ENCODE data around the gene FOXA3.

DNA sequence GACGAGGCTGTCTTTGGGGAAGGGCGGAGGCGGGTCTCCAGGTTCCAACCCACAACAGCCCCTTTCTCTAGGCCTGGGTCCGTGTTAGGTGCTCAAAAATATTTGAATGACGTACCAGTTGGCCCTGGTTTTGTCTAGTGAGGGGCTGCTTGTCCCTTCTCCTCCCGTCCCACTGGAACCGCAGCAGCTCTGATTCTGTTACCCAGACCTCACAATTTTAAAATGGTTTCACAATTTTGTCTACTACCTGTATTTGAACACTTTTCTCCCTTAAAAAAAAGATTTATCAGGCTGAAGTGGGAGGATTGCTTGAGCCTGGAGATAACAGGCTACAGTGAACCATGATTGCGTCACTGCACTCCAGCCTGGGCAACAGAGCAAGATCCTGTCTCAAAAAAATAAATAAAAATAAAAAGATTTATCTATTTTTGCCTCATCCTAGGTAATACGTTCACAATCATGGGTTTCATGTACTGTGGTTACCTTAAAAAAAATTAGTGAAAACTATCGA lies 23.1 kb downstream of the FOXA3 start:
- TF ChIP-seq KLF10 (tag by site-specific recombination; IDR thresholded peaks at IDR 0.05) (no peak), ZIC2 (tag by site-specific recombination; IDR thresholded peaks at IDR 0.05) (no peak), ZNF114 (tag by site-specific recombination; IDR thresholded peaks at IDR 0.05) (no peak), ZNF626 (tag by site-specific recombination; IDR thresholded peaks at IDR 0.05) (no peak), KLF1 (tag by site-specific recombination; IDR thresholded peaks at IDR 0.05) (no peak), CTCF (tag by site-specific recombination; IDR thresholded peaks at IDR 0.05) (no peak), ELK4 (IDR thresholded peaks at IDR 0.05; ENCODE audit: borderline replicate concordance, low read depth, low read length) (no peak), ZNF777 (tag by site-specific recombination; IDR thresholded peaks at IDR 0.05; ENCODE audit: borderline replicate concordance) (no peak), REST (tag by site-specific recombination; IDR thresholded peaks at IDR 0.05) (no peak), YY2 (tag by site-specific recombination; IDR thresholded peaks at IDR 0.05) (no peak), ZNF660 (tag by site-specific recombination; IDR thresholded peaks at IDR 0.05) (no peak)

Data from HEK293 (cell line).